NCI-H2196 treated with DMSO at 0.1 percent for 48 hours (cell line): Measurements from ENCODE around the gene RBM5.

ENCODE experiments used
- DNase-seq: peaks from one replicate; lab custom pipeline; 2025; ENCODE audit not compliant: unreplicated experiment; lab: John Stamatoyannopoulos, UW

Gene RBM5

GRCh38 chr3:50121072-50122032 is 32.6 kb downstream of the RBM5 start:
- DNase-seq = no peak

GRCh38 chr3:50122071-50122470 is 33.4 kb downstream of the RBM5 start:
- DNase-seq = no peak

GRCh38 chr3:50122661-50123391 is 34.1 kb downstream of the RBM5 start:
- no peak for DNase-seq

- DNase-seq = no peak
These were observed 34.8 kb downstream of the RBM5 start for GRCh38 chr3:50123394-50124051.

GRCh38 chr3:50124052-50124799 is 35.5 kb downstream of the RBM5 start:
- DNase-seq = no peak

GRCh38 chr3:50124800-50125178 is 36.1 kb downstream of the RBM5 start:
- DNase-seq = no peak

- no peak for DNase-seq
These were observed 37.0 kb downstream of the RBM5 start for GRCh38 chr3:50125541-50126286.

GRCh38 chr3:50126287-50127211 is 37.8 kb downstream of the RBM5 start:
- DNase-seq = no peak

- DNase-seq = no peak
These were observed 38.6 kb downstream of the RBM5 start for GRCh38 chr3:50127251-50127691.

GRCh38 chr3:50128001-50128400 is 39.3 kb downstream of the RBM5 start:
- DNase-seq = no peak

GRCh38 chr3:50130436-50130835 is 41.7 kb downstream of the RBM5 start:
- no peak for DNase-seq

- DNase-seq = no peak
These were observed 43.9 kb downstream of the RBM5 start for GRCh38 chr3:50132421-50133282.

- DNase-seq = no peak
These were observed 44.5 kb downstream of the RBM5 start for GRCh38 chr3:50133283-50133615.

GRCh38 chr3:50134367-50134766 is 45.6 kb downstream of the RBM5 start:
- DNase-seq = no peak

GRCh38 chr3:50135964-50136363 is 47.2 kb downstream of the RBM5 start:
- no peak for DNase-seq

GRCh38 chr3:50136714-50137405 is 48.1 kb downstream of the RBM5 start:
- DNase-seq = no peak

- DNase-seq = no peak
These were observed 48.8 kb downstream of the RBM5 start for GRCh38 chr3:50137531-50137930.
